ENCODE results near the gene C12orf76. TPM values are rescaled to one million over a fixed set of nuclear protein-coding genes. Genes with fewer than 3 reads are reported as not detected.
"Not testable (repeated sequence)": the region's sequence is repeated elsewhere in the genome, so short reads cannot be mapped to it uniquely, and the experiment has no call there.

C12orf76 gene
- total RNA-seq, 1 donor from 2014 or later: 24.8 TPM

- peaks cover 52% of the 10 kb centered on the region for H3K36me3 Mint-ChIP-seq (ENCODE audit: low read depth)
- intact Hi-C loops (cut with micrococcal nuclease): loop anchor here (1.0 kb wide), 3 partner anchors 13 to 391 kb away; partner anchors contain the start of genes ANAPC7, ANKRD13A and C12orf76
- TF ChIP-seq CTCF (IDR thresholded peaks at IDR 0.05): no peak
- ChIA-PET CTCF (interaction anchor here (3.4 kb wide), 1 partner anchor 13 kb away, joined by 12 read pairs; the partner anchor contains the start of gene ANKRD13A), POLR2A (interaction anchor here (0.6 to 6.8 kb wide), 8 partner anchors 14 to 604 kb away, joined by 3 to 251 read pairs (median 4); partner anchors contain the start of genes ANKRD13A and GIT2)
- H3K27me3 Mint-ChIP-seq: no peaks in the 10 kb centered on the region
- peak; percentile 60 for DNase-seq
- peaks cover 80% of the 10 kb centered on the region for H3K4me1 Mint-ChIP-seq
- ATAC-seq (ENCODE audit: low read depth): peak; percentile 90
- peak overlapping the region; percentile 84 for H3K4me3 Mint-ChIP-seq
- H3K27ac Mint-ChIP-seq: peak overlapping the region; percentile 95
- no peaks in the 10 kb centered on the region for H3K9me3 Mint-ChIP-seq
Measured at GRCh38 chr12:110012137-110012536, 36.2 kb downstream of the C12orf76 start.

- Mint-ChIP-seq H3K27ac (peak overlapping the region; percentile 95), H3K27me3 (no peaks in the 10 kb centered on the region), H3K36me3 (ENCODE audit: low read depth) (peaks cover 48% of the 10 kb centered on the region), H3K4me3 (peak overlapping the region; percentile 84), H3K4me1 (peaks cover 87% of the 10 kb centered on the region), H3K9me3 (no peaks in the 10 kb centered on the region)
- DNase-seq (no peak), ATAC-seq (ENCODE audit: low read depth) (peak; percentile 46)
- ChIA-PET POLR2A (interaction anchor here (0.6 to 6.8 kb wide), 5 partner anchors 13 to 812 kb away, joined by 3 to 251 read pairs (median 3); partner anchors contain the start of genes ANKRD13A and GIT2), CTCF (interaction anchor here (3.4 kb wide), 1 partner anchor 12 kb away, joined by 12 read pairs; the partner anchor contains the start of gene ANKRD13A)
- TF ChIP-seq CTCF (IDR thresholded peaks at IDR 0.05): no peak
- intact Hi-C loops (cut with micrococcal nuclease): no loop called here
Measured at GRCh38 chr12:110010853-110011723, 37.2 kb downstream of the C12orf76 start.

- H3K4me3 Mint-ChIP-seq: peak overlapping the region; percentile 59
- peak overlapping the region; percentile 85 for H3K27ac Mint-ChIP-seq
- ATAC-seq (ENCODE audit: low read depth); H3K9me3 Mint-ChIP-seq; DNase-seq; intact Hi-C loops (cut with micrococcal nuclease); H3K27me3 Mint-ChIP-seq: not testable (repeated sequence)
- peaks cover 93% of the 10 kb centered on the region for H3K4me1 Mint-ChIP-seq
- POLR2A ChIA-PET: interaction anchor here (1.6 kb wide), 1 partner anchor 10 kb away, joined by 4 read pairs; the partner anchor contains the start of gene ANKRD13A
- peaks cover 32% of the 10 kb centered on the region for H3K36me3 Mint-ChIP-seq (ENCODE audit: low read depth)
- CTCF ChIA-PET: interaction anchor here (0.7 kb wide), 1 partner anchor 8 kb away, joined by 3 read pairs; no protein-coding TSS in a partner anchor
Measured at GRCh38 chr12:110008681-110009398, 39.5 kb downstream of the C12orf76 start.

- POLR2A ChIA-PET: interaction anchor here (1.6 kb wide), 1 partner anchor 9 kb away, joined by 4 read pairs; the partner anchor contains the start of gene ANKRD13A
- no peak for DNase-seq
- Mint-ChIP-seq H3K4me1 (peaks cover 94% of the 10 kb centered on the region), H3K9me3 (no peaks in the 10 kb centered on the region), H3K27ac (peak overlapping the region; percentile 85), H3K27me3 (no peaks in the 10 kb centered on the region), H3K4me3 (peak overlapping the region; percentile 56), H3K36me3 (ENCODE audit: low read depth) (peaks cover 31% of the 10 kb centered on the region)
- intact Hi-C loops (cut with micrococcal nuclease): no loop called here
- ATAC-seq (ENCODE audit: low read depth): no peak
- CTCF ChIA-PET: no interaction called here
- TF ChIP-seq CTCF (IDR thresholded peaks at IDR 0.05): no peak
Measured at GRCh38 chr12:110007881-110008280, 40.4 kb downstream of the C12orf76 start.

GRCh38 chr12:110006115-110006514 lies 42.2 kb downstream of the C12orf76 start:
- intact Hi-C loops (cut with micrococcal nuclease): no loop called here
- CTCF ChIA-PET: no interaction called here
- H3K9me3 Mint-ChIP-seq: no peaks in the 10 kb centered on the region

More at GRCh38 chr12:110006115-110006514, 42.2 kb downstream of the C12orf76 start:
- ATAC-seq (ENCODE audit: low read depth) (no peak), DNase-seq (no peak)
- TF ChIP-seq CTCF (IDR thresholded peaks at IDR 0.05): no peak
- Mint-ChIP-seq H3K4me1 (peaks cover 94% of the 10 kb centered on the region), H3K27ac (peak overlapping the region; percentile 90), H3K4me3 (no peak overlapping the region), H3K27me3 (no peaks in the 10 kb centered on the region), H3K36me3 (ENCODE audit: low read depth) (peaks cover 30% of the 10 kb centered on the region)
- POLR2A ChIA-PET: no interaction called here

All from activated B cell treated with CpG ODN at 0.5 μM for 24 hours (primary cell).